Left lung (tissue), 10 donors: Measurements from ENCODE around the gene CACNA1I. TPM values are rescaled to one million over a fixed set of nuclear protein-coding genes. Genes with fewer than 3 reads are reported as not detected.

Experiments
- ATAC-seq: fragments of 200-7000 bp; cut with Tn5 transposase; one replicate; pipeline ENCODE4 v1.9.1; 2020; ENCODE audit warnings: moderate library complexity
- DNase-seq, 4 donors: peaks; one replicate each; pipeline ENCODE4 v3.0.0-alpha.2; 2013 to 2020
- H3K27ac ChIP-seq, 2 donors: fragments of 200-600 bp; sonication (generic) in 1 of 2; one replicate each; pipeline versions ENCODE4 v1.5.0 to v1.8.0; 2020 to 2021
- H3K27me3 ChIP-seq, 2 donors: fragments of 200-600 bp; sonication (generic) in 1 of 2; one replicate each; pipeline versions ENCODE4 v1.5.0 to v1.8.0; 2020 to 2021
- H3K36me3 ChIP-seq, 2 donors: fragments of 200-600 bp; sonication (generic) in 1 of 2; one replicate each; pipeline versions ENCODE4 v1.5.0 to v1.8.0; 2020 to 2021
- H3K4me1 ChIP-seq, 2 donors: fragments of 200-600 bp; one replicate each; pipeline ENCODE4 v1.8.0; 2021
- H3K4me3 ChIP-seq, 2 donors: fragments of 200-600 bp; sonication (generic) in 1 of 2; one replicate each; pipeline versions ENCODE4 v1.5.0 to v1.8.0; 2020 to 2021; ENCODE audit warnings: mild to moderate bottlenecking in 1 of 2
- H3K9me3 ChIP-seq, 2 donors: fragments of 200-600 bp; sonication (generic) in 1 of 2; one replicate each; pipeline versions ENCODE4 v1.5.0 to v1.8.0; 2020 to 2021
- intact Hi-C, 2 donors: fragments of 100-400 bp; cut with DNase I; formaldehyde crosslinking; loops; one replicate each; pipeline versions ENCODE4 v1.11.2 to v1.14.2; 2022
- polyA plus RNA-seq, 6 donors: library from polyadenylated mRNA; unstranded; fragments of 120-200 nt; gene quantifications; one replicate each; pipeline ENCODE4 v1.2.1, GENCODE V29; 2013; ENCODE audit not compliant: insufficient read length in 6 of 6
- total RNA-seq, 2 donors: library from RNA; stranded (reverse); fragmentation: NEBNext Ultra II Directional; extraction: Animal tissue kit (Norgen Biotek cat#: 25700); gene quantifications; one replicate each; pipeline ENCODE4 v1.2.1, GENCODE V29; 2021
- TF ChIP-seq, protein P1 (sequence below), 2 donors: fragments of 200-600 bp; sonication (generic) in 1 of 2; IDR thresholded peaks; one replicate each; pipeline versions ENCODE4 v1.5.0 to v1.8.0; 2021; ENCODE audit warnings: antibody characterized with exemption in 2 of 2
- donor health status: DM: no; HTN: yes; CAD: no.
- donor health status: DM: no; HTN: no; CAD: no.

The CACNA1I gene
- total and polyA plus RNA-seq, 8 donors: 0.03 to 0.35 (median 0.09) TPM

DNA sequence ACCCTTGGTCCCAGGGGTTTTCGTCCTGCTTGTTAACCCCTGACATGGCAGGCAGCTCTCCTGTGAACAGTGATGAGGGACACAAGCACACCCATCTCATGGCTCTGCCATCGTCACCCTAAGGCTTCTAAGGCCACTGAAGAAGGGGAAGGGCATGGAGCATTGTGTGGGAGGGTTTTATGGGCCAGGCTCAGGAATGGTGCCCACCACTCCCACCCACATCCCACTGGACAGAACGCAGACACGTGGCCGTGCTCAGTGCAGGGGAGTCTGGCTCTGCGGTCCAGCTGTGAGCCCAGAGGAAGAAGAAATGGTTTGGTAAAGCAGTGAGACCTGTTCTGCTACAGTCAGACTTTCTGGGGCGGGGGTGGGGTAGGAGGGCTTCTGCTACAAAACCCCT is 130.0 kb downstream of the CACNA1I start:
- intact Hi-C loops: no loop called here
- H3K9me3 ChIP-seq: no peaks in the 10 kb centered on the region
- DNase-seq: peak in 1 of 4 donors; percentile 9
- TF ChIP-seq, protein P1, sequence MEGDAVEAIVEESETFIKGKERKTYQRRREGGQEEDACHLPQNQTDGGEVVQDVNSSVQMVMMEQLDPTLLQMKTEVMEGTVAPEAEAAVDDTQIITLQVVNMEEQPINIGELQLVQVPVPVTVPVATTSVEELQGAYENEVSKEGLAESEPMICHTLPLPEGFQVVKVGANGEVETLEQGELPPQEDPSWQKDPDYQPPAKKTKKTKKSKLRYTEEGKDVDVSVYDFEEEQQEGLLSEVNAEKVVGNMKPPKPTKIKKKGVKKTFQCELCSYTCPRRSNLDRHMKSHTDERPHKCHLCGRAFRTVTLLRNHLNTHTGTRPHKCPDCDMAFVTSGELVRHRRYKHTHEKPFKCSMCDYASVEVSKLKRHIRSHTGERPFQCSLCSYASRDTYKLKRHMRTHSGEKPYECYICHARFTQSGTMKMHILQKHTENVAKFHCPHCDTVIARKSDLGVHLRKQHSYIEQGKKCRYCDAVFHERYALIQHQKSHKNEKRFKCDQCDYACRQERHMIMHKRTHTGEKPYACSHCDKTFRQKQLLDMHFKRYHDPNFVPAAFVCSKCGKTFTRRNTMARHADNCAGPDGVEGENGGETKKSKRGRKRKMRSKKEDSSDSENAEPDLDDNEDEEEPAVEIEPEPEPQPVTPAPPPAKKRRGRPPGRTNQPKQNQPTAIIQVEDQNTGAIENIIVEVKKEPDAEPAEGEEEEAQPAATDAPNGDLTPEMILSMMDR (IDR thresholded peaks at IDR 0.05): no peak
- H3K27me3 ChIP-seq: peaks cover 0 to 67% of the 10 kb centered on the region in 2 donors
- H3K4me3 ChIP-seq: no peak overlapping the region
- ATAC-seq: no peak
- no peak overlapping the region for H3K27ac ChIP-seq
- H3K4me1 ChIP-seq: no peaks in the 10 kb centered on the region
- no peaks in the 10 kb centered on the region for H3K36me3 ChIP-seq

DNA sequence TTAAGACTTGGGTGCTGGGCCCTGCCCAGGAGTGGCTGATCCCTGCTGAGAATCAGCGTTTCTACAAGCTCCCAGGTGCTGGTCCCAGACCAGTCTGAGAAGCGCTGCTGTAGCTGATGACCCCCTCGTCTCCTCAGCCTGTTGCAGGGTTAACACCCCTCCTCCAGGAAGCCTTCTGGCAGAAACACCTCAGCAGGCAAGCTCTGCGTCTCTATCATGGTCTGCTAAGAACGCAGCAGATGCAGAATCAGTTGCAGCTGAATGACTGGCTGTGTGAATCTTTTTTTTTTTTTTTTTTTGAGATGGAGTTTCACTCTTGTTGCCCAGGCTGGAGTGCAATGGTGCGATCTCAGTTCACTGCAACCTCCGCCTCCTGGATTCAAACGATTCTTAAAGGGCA is 132.5 kb downstream of the CACNA1I start:
- DNase-seq: peak in 1 of 4 donors; percentile 33
- intact Hi-C loops: no loop called here

DNA sequence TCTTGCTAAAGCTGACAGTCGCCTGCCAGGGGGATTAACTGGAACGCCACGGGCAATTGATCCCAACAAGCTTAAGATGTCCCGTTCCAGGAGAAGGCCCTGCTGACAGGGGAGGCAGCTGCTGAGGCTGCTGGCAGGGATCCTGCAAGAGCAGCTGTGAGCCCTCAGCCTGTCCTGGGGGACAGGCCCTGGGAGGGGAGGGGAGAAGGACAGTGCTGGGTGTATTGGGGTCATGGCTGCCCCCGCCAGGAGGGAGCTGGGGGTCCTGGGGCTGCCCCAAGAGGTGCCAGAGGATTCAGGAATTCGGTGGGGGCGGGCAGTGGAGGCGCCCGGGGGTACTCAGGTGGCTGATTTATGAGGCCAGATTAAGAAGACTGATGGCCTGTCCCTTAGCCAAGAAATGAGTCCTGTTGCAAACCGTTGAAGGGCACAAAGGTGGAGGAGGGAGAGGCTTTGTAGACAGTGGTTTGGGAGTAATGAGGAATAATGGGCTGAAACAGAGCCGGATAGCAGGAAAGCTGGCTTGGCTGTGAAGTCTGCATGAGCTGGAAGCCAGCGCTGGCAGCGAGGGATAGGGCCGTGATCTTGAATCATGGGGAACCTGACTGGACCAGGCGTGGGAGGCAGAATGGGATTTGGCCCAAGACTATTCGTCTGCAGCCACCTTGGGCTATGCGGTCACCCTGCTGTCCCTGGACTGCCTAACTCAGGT is 133.5 kb downstream of the CACNA1I start:
- Histone ChIP-seq H3K27me3 (peaks cover 0 to 69% of the 10 kb centered on the region in 2 donors), H3K27ac (no peak overlapping the region), H3K9me3 (no peaks in the 10 kb centered on the region), H3K4me3 (no peak overlapping the region), H3K36me3 (no peaks in the 10 kb centered on the region), H3K4me1 (no peaks in the 10 kb centered on the region)
- TF ChIP-seq, protein P1 (IDR thresholded peaks at IDR 0.05): no peak
- peak; percentile 47 for ATAC-seq
- intact Hi-C loops: no loop called here
- DNase-seq: peak in 3 of 4 donors; percentile 49 to 87 (median 59)

More for the DNA sequence above, 132.5 kb downstream of the CACNA1I start:
- Histone ChIP-seq H3K4me3 (no peak overlapping the region), H3K27me3 (peaks cover 0 to 64% of the 10 kb centered on the region in 2 donors), H3K27ac (no peak overlapping the region), H3K36me3 (no peaks in the 10 kb centered on the region), H3K4me1 (no peaks in the 10 kb centered on the region), H3K9me3 (no peaks in the 10 kb centered on the region)
- TF ChIP-seq, protein P1 (IDR thresholded peaks at IDR 0.05): no peak
- no peak for ATAC-seq

DNA sequence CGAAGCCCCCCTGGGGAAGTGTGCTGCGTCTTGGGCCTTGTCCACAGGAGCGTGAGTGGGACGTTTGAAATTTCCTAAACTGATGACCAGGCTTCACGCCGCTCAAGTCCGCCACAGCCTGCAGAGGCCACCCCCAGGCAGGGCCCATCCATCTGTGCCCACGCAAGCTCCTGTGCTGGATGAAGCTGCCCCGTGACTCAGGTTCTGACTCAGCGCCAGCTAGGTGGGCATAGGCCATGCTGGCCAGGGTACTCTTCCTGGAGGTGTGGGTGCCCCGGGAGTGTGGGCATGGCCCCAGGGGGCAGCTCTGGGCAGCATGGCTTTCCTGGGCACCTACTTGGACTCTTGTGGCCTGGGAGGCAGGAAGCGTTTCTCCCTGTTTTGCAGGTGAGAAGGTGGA is 134.8 kb downstream of the CACNA1I start:
- intact Hi-C loops: no loop called here
- TF ChIP-seq, protein P1 (IDR thresholded peaks at IDR 0.05): no peak
- Histone ChIP-seq H3K36me3 (no peaks in the 10 kb centered on the region), H3K9me3 (no peaks in the 10 kb centered on the region), H3K27me3 (peaks cover 0 to 68% of the 10 kb centered on the region in 2 donors), H3K4me3 (no peak overlapping the region), H3K27ac (no peak overlapping the region), H3K4me1 (no peaks in the 10 kb centered on the region)
- ATAC-seq (no peak), DNase-seq (no peak)

DNA sequence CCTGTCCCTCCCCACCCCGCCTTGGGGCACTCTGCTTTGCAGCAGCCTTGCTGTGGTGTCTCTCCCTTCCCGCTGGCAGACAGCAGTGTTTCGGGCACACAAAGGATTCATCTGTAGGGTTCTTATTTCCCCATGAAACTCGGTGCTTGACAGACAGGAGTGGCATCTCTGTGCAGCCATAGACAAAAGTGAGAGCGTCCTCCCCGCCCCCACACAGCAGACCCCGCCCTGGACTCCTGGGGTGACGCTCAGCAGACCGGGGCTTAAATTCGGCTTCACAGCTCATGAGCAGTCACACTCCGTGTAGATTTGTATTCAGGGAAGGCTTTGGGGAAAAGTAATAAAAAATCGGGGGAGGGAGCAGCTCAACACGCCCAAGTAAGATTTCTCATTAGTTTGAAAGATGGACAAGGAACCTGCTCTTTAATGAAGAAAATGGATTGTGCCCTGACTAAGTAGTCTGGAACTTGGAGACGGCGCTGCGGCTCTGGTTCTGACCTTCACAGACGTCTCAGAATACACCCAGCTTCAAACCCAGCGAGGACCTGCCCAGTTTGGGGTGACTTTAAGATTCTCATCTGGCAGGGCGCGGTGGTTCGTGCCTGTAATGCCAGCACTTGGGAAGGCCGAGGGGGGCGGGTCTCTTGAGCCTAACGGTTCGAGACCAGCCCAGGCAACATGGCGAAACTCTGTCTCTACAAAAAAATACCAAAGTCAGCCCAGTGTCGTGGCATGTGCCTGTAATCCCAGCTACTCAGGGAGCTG is 136.0 kb downstream of the CACNA1I start:
- DNase-seq (peak in 1 of 4 donors; percentile 61), ATAC-seq (no peak)
- H3K27me3 ChIP-seq: peaks cover 0 to 68% of the 10 kb centered on the region in 2 donors

More for the DNA sequence above, 136.0 kb downstream of the CACNA1I start:
- Histone ChIP-seq H3K4me3 (no peak overlapping the region), H3K36me3 (no peaks in the 10 kb centered on the region), H3K4me1 (no peaks in the 10 kb centered on the region), H3K27ac (no peak overlapping the region), H3K9me3 (no peaks in the 10 kb centered on the region)
- TF ChIP-seq, protein P1 (IDR thresholded peaks at IDR 0.05): no peak
- intact Hi-C loops: no loop called here
